Ovary (tissue), 3 donors: ENCODE measurements around the gene PRKCH.

Source experiments
- POLR2A ChIP-seq: fragments of 450-650 bp; IDR thresholded peaks from one replicate; pipeline ENCODE4 v1.6.1; 2017; ENCODE audit warnings: antibody characterized with exemption, mild to moderate bottlenecking, moderate library complexity
- TF ChIP-seq, protein P1 (sequence below), 3 donors: fragments of 450-650 bp in 2 of 3; fragments of 200-600 bp in 1 of 3; IDR thresholded peaks; one replicate each; pipeline versions ENCODE4 v1.5.1 to v1.8.0; 2016 to 2022; ENCODE audit warnings: antibody characterized with exemption in 3 of 3, mild to moderate bottlenecking in 1 of 3
- donor health status: DM: no; HTN: no; CAD: no.

DNA sequence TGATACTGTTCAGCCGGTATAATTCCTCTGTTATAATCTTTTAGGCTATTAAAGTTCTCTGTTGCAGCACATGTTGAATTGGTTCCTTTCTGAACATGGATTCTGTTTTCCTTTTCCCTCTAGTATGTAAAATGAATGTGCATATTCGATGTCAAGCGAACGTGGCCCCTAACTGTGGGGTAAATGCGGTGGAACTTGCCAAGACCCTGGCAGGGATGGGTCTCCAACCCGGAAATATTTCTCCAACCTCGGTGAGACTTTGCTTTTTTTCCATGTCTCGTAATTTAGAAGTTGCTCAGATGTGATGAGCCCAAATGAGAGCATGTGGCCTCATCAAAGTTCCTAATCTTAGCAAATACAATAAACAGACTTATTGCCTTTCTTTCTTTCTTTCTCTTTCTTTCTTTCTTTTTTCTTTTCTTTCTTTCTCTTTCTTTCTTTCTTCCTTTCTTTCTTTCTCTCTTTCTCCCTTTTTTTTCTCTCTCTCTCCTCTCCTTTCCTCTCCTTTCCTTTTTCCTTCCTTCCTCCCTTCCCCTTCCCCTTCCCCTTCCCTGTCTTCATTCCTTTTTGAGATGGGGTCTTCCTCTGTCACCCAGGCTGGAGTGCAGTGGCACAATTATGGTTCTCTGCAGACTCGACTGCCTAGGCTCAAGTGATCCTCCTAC lies 131.9 kb downstream of the PRKCH start:
- TF ChIP-seq, protein P1, sequence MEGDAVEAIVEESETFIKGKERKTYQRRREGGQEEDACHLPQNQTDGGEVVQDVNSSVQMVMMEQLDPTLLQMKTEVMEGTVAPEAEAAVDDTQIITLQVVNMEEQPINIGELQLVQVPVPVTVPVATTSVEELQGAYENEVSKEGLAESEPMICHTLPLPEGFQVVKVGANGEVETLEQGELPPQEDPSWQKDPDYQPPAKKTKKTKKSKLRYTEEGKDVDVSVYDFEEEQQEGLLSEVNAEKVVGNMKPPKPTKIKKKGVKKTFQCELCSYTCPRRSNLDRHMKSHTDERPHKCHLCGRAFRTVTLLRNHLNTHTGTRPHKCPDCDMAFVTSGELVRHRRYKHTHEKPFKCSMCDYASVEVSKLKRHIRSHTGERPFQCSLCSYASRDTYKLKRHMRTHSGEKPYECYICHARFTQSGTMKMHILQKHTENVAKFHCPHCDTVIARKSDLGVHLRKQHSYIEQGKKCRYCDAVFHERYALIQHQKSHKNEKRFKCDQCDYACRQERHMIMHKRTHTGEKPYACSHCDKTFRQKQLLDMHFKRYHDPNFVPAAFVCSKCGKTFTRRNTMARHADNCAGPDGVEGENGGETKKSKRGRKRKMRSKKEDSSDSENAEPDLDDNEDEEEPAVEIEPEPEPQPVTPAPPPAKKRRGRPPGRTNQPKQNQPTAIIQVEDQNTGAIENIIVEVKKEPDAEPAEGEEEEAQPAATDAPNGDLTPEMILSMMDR (IDR thresholded peaks at IDR 0.05): no peak
- no peak for TF ChIP-seq POLR2A
